NB4 (cell line): ENCODE results near the gene FARP1.
A peak's percentile ranks its signal among the peaks of the same experiment; 100 is the strongest.

Experiments
- DNase-seq: peaks from one replicate; pipeline ENCODE4 v3.0.0; 2010; ENCODE audit warnings: low read depth
- H3K4me3 ChIP-seq: one replicate; pipeline ENCODE4 v1.5.1; 2011; ENCODE audit warnings: mild to moderate bottlenecking, low read depth, low read length, moderate library complexity
- CTCF ChIP-seq: IDR thresholded peaks from one replicate; pipeline ENCODE4 v1.5.1; 2012; ENCODE audit warnings: low read depth, low read length
- MAX ChIP-seq: IDR thresholded peaks from 2 replicates; pipeline ENCODE4 v1.6.1; 2011; ENCODE audit warnings: low read depth, low read length
- MYC ChIP-seq: IDR thresholded peaks from 2 replicates; pipeline ENCODE4 v1.6.1; 2011; ENCODE audit warnings: low read depth, low read length
- POLR2A ChIP-seq: IDR thresholded peaks from 2 replicates; pipeline ENCODE4 v1.6.1; 2011; ENCODE audit warnings: mild to moderate bottlenecking; ENCODE audit not compliant: insufficient read length; ENCODE audit errors: extremely low read depth

The FARP1 gene

GRCh38 chr13:98099627-98100026, 43.3 kb upstream of the FARP1 start:
- TF ChIP-seq CTCF (no peak), POLR2A (no peak), MYC (no peak), MAX (no peak)

GRCh38 chr13:98100481-98100880, 42.4 kb upstream of the FARP1 start:
- TF ChIP-seq MYC, result no peak
- no peak for TF ChIP-seq CTCF
- TF ChIP-seq MAX, result no peak
- TF ChIP-seq POLR2A, result no peak
- DNase-seq, result no peak
- H3K4me3 ChIP-seq, result no peak overlapping the region

More at GRCh38 chr13:98099627-98100026, 43.3 kb upstream of the FARP1 start:
- DNase-seq, result no peak
- H3K4me3 ChIP-seq, result no peak overlapping the region

- TF ChIP-seq POLR2A (no peak), MAX (no peak), CTCF (no peak), MYC (no peak)
- DNase-seq, result no peak
- H3K4me3 ChIP-seq, result no peak overlapping the region
Measured at GRCh38 chr13:98103531-98103930, 39.4 kb upstream of the FARP1 start.

- DNase-seq, result no peak
- TF ChIP-seq CTCF (no peak), MYC (no peak), POLR2A (no peak), MAX (no peak)
- no peak overlapping the region for H3K4me3 ChIP-seq
Measured at GRCh38 chr13:98103942-98104880, 38.7 kb upstream of the FARP1 start.

GRCh38 chr13:98105929-98106336, 37.0 kb upstream of the FARP1 start:
- H3K4me3 ChIP-seq, result no peak overlapping the region
- DNase-seq, result peak; percentile 36
- TF ChIP-seq POLR2A (no peak), MAX (no peak), MYC (no peak), CTCF (no peak)
